Stimulated activated CD4-positive, alpha-beta T cell treated with anti-CD3 and anti-CD28 coated beads, Interleukin-1b, Interleukin-23, amount 100 ng/mL, for 24 hours (primary cell): Measurements from ENCODE around the gene GRM5.
"Not testable (repeated sequence)": the region's sequence is repeated elsewhere in the genome, so short reads cannot be mapped to it uniquely, and the experiment has no call there.

ENCODE experiments used
- DNase-seq, 4 experiments: peaks; one replicate each; pipeline ENCODE4 v3.0.0-alpha.2; 2020; ENCODE audit warnings: low read depth in 4 of 4, low spot score in 1 of 4

Gene GRM5

DNA sequence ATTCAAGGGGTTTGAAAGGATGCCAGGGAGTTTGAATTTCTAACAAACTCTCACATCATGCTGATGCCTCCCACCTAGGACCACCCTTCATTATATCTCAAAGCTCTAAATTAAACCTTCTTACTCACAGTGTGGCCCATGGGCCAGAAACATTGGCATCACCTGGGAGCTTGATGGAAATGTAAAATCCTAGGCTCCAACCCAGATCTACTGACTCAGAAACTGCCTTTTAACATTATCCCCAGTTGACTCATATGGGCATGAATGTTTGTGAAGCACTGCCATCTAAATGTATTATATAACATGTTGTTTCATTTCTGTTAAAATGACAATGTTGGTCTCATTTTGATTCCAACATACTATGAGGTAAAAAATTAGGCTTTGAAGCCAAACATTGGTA is 90.3 kb downstream of the GRM5 start:
- DNase-seq, result not testable (repeated sequence)

DNA sequence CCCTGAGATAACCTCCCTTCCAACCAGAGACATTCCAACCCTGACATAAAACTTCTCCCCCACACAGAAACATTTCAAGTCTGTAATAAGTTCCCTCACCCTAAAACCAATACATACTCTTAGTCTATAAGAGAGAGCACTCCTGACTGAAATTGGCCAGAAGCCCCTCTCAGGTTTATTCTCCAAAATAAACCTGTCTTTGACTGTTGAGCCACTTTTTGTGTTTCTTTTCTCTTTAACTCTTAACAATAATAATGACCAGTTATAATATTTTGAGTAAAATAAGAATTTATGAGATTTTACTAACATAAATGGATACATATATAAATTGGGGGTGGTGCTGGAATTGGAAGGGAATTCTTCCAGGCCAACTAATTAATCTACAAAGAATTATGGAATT is 93.6 kb downstream of the GRM5 start:
- DNase-seq, result no peak

DNA sequence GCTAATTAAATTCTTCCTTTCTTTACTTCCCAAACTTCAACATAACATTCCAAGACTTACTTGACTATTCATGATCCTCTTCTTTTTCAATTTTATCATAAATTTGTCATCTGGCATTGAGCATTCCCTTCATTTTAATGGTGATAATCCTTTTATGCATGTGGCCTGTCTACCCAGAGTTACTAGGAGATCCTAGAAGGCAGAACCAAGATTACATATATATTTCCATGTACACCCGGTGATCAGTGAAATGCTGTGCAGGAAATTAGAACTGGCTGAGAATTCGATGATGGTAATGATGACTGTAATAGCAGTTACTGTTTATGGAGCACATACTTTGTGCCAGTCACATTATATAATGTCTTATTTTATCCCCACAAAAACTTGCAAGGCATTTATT is 104.2 kb downstream of the GRM5 start:
- DNase-seq, result not testable (repeated sequence)

DNA sequence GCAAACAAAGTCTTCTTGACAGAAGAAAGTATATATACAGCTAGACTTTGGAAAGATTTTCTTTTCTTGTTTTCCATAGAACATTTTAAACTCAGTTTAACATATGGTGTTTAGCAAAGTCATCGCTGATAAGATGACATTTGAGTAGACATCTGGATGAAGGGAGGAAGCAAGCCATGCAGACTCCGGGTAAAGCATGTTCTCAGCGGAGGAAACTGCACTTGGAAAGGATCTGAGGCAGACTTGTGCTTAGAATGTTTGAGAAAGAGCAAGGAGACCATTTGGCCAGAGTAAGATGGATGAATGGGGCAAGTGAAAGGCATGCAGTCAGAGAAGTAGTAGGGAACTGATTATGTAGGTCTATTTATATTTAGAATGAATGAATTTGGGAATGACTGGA is 105.9 kb downstream of the GRM5 start:
- DNase-seq, result not testable (repeated sequence)

DNA sequence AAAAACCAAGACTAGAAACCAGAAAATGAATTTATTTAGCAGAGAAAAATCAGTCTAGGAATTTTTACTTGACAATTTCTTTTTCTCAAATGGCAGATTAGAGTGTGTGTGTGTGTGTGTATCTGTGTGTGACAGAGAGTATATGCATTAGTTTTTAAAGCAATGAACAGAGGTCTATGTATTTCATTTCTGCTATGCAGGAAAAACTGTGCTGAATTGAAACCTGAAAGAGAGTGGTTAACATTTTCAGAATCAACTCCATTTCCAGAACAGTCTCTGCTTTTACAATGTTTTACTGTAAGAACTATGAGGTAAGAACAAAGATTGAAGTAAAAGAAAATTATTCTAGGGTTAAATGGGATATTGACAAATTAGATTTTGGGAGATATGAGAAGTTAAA is 114.8 kb downstream of the GRM5 start:
- DNase-seq, result no peak

DNA sequence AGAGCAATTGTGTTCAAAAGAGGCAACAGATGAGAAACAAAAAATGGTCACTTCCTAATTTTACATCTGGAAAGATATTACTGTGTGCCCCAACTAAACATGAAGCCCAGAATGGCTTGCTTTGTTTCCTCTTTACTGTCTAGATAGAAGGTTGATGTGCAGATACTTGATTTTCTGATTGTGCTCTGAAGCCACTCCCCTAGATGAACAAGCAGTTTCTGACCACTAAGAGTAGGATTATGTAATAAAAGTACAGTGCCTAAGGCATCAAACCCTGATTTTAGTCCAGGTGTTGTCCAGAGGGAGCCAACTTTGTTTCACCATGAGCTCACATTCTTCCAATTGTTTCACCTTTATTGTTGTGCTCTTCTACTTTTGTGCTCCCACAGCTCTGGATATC is 116.9 kb downstream of the GRM5 start:
- not testable (repeated sequence) for DNase-seq

DNA sequence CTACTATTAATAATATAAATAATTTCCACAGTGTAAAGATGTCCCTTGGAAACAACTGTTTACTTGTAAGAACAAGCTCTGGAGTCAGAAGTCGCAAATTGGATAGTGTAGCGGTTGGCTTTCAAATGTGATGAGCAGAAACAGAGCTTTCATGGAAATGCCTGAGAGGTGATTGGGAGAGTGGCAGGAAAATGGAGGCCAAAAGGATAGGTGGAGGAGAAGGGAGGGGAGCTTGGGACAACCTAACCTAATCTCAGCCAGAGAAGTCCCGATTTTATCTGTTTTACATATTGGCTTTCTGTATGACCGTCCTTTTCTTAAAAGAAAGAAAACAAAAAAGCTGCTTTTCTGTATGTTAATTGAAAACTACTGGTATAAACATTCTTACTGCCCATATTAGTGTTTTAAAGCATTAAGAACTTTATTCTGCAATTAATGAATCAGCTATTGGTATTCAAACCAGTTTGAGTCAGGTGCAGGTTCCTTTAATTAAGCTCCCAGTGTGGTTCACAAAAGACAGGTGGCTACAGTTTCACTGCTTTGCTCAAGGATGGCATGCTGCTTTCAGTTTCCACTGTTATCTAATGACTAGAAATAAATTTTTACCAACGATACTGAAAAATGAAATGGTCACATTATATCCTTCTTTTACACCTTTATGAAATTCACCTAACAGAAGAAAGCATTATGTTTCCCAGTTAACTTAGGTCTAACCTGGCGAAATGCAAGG is 117.8 kb downstream of the GRM5 start:
- not testable (repeated sequence) for DNase-seq

DNA sequence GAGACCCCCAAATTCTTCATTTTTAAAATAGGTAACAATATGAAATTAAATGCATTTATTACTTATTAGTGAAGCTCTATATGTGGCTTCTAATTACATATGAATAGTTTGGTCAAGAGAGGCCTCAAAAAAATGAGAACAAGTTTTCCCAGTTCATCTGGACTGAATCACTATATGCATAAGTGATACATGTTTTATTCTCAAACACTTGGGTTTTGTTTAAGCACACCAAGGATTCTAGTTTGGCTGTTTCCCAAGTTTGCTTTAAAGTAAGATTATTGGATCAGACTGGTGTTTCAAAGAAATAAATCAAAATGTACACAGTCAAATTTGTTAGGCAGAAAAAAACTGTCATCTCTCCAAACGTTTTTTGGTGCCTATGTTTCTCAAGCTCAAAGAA is 136.1 kb downstream of the GRM5 start:
- DNase-seq, result not testable (repeated sequence)

DNA sequence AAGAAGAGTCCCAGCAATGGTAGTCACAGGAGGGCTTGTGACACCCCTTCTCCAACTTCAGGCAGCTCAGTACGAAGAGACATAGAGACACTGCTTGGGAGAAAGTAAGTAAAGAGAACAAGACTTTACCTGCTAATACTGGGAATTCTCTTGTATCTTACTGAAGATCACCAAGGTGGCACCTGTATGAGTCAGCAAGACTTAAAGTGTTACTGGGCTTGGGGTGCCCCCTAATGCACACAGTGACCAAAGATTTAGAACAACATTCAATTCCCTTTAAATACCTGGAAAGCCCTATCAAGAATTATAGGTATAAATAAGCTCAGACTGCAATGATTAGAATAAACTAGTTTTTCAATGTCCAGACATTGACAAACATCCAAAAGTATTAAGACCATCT is 148.7 kb downstream of the GRM5 start:
- DNase-seq, result not testable (repeated sequence)

DNA sequence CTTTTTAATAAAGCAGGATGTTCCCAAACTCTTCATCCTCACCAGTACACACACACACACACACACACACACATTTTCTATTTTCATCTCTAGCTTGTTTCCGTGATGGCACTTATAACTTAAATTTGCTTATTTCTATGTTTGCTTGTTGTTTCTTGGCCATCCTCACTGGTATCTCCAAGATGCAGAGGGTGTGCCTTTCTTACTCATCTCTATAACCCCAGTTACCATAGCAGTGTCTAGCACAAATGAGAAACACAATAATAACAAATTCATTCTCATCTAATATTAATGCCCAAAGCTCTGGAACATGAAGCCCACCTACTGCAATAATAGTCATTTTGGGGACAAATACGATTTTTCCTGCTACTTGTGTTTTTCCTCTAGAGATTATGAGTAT is 156.3 kb downstream of the GRM5 start:
- no peak for DNase-seq

DNA sequence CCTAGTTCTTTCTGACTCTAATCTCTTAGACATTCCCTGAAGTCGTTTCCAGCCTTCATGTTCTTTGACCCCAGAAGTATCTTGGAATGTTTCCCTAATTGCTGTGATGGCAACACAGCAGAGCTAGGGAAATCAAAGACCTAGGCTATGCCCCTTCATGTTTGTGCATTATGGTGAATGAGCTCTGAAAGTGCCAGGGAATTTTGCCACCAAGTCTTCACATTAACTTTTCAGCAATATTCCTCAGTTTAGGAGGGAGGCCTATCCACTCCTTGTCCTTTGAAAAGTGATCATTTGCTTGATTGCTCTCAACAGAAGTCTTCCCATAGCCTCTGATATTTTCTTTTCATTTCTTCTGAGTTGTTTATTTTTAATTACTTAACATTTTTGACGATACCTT is 164.3 kb downstream of the GRM5 start:
- DNase-seq, result not testable (repeated sequence)

DNA sequence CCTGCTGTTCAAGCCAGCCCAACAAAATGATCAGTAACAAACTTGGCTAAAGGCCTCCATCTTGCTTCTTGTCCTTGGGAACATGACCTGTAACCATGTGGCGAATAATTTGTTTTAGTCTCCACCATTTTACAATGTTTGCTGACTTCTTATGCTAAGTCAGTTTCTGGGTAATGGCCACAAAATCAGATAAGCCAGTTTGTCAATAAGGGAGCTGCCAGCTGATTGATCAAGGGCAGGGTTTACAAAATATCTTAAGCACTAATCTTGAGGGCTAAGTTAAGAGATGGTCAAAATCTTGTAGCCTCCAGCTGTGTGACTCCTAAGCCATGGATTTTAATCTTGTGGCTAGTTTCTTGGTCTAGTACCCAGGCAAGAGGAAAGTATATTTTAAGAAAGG is 176.9 kb downstream of the GRM5 start:
- DNase-seq, result not testable (repeated sequence)

DNA sequence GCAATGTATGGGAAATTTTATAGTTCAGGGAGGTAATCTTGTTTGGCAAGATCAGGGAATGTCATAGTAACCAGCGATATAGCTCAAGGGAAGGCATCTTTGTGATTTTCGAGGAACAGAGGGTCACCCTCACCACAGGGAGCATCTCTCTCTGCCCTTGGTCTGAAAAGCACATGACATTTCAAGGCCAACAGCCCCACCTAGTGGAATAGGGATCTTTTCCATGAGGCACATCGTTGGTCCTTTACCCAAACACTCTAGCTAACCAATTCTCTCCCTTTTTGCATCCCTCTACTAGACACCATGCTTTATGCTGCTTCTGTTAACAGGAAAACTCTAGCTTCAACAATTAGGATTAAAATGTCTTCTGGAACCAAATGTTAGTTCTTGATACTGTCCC is 179.0 kb downstream of the GRM5 start:
- DNase-seq, result peak in 2 of 4 experiments; percentile 1 to 5

DNA sequence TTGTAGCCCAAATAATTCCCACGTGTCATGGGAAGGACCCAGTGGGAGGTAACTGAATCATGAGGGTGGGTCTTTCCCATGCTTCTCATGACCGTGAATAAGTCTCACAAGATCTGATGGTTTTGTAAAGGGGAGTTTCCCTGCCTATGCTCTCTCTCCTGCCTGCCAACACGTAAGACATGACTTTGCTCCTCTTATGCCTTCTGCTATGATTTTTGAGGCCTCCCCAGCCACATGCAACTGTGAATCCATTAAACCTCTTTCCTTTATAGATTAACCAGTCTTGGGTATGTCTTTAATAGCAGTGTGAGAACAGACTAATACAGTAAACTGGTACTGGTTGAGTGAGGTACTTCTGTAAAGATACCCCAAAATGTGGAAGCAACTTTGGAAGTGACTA is 183.0 kb downstream of the GRM5 start:
- not testable (repeated sequence) for DNase-seq

DNA sequence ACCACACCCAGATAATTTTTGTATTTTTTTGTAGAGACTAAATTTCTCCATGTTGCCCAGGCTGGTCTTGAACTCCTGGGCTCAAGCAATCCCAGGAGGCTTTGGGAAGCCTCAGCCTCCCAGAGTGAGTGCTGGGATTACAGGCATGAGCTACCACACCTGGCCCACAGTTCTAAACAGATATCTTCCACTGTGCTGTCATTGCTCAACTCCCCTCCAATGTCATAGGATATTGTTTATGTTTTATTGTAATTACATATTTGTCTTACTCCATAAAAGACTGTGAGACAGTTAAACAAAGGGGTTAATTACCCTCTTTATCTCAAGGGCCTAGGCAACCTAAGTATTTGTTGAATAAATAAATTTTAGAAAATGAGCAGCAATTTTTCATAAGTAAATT is 204.2 kb downstream of the GRM5 start:
- no peak for DNase-seq

DNA sequence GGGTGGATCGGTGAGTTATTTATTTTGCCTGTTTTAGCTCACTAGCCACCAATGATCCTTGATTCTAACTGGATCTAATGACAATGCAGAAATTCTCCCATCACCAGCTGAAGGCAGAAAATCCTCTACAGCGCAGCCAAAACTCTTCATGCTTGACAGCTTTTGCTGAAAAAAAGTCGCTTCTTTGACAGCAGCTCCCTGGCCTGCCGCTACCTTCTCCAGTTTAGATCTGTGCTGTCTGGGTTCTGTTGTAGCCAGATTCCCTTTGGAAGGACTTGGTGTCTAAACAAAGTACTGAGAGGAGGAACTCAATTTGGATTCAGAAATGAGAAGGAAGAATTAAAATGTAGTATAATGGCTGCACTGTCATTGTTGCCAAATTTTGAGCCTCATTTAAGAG is 205.4 kb downstream of the GRM5 start:
- not testable (repeated sequence) for DNase-seq

DNA sequence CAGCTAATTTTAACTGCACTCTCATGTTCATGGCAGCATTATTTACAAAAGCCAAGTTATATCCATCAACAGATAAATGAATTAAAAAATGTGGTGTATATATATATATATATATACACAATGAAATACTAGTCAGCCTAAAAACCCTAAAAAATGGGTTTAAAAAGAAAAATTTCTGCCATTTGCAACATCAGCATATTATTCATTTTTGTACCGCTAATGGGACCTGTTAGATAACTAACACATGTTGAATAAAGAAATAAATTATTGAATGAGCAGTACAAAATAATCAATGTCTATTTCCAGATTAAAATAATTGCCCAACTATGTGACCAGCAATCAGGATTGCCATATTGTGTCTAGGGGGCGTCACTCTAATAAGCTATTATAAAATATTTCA is 211.8 kb downstream of the GRM5 start:
- DNase-seq, result not testable (repeated sequence)

DNA sequence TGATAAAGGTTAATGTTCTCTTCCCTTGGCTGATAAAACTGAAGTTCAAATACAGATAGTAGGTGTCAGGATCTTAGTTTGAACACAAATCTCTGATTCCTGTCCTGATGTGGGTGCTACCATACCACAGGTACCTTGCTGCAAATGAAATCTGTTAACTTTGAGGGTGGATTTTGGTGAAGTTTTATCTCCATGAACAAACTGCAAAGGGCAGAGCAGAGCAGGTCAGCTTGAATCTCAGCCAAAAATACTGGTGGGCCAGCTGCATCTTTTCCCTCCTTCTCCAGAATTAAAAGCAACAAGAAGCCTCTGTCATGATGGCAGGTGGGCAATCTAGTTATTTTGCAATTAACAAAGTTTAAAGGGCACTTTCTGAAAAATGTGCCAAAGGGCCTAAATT is 214.2 kb downstream of the GRM5 start:
- not testable (repeated sequence) for DNase-seq

DNA sequence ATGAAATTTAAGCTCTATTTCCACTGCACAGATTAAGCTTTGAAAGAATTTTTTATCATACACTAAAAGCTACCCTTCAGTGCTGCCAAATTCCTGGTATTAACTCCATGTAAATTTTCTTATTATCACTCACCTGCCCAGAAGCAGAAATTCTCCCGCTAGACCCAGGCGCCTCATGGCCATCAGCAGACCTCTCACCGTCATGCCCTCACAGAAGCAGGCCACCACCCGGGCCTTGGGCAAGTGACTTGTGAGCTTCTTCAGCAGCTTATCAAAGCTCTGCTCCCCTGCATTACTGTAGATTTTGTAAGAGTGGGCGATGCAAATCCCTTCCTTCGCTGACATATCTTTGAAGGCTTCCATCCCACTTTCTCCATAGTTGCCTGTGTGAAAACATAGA is 216.0 kb downstream of the GRM5 start:
- DNase-seq, result not testable (repeated sequence)

DNA sequence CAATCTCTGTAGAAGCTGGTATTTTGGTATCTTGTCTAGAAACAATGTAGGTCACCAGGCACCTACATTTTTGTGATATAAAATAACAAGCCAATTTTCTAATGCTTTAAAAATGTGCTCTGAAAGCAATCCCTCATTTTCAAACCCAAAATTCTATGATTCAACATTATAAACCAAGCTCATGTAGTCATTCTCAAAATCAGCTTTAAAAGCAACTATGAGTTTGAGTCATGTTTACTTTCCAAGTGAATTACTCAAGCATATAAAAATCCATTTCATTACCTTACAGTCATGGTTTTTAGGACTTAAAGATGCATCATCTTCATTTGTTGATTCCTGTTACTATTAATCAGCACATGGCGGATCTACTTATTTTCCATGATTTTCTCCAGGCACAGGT is 216.4 kb downstream of the GRM5 start:
- DNase-seq, result no peak

DNA sequence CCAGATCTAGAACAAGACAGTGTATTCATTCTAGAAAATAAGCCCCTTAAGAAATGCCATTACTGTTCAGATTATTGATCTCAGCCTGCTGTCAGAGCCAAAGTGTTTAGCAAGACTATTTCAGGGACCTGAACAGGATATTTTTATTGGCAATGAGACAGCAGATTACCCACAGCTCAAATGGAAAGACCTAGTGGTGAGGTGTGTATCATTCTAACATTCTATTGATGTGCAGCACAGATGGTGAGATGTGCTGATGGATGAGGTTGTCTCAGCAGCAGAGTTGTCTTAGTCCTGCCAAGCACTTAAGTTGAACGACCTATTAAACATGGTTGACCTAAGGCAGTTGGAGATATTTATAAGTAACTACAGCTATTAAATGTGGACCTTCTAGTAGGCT is 219.5 kb downstream of the GRM5 start:
- not testable (repeated sequence) for DNase-seq

DNA sequence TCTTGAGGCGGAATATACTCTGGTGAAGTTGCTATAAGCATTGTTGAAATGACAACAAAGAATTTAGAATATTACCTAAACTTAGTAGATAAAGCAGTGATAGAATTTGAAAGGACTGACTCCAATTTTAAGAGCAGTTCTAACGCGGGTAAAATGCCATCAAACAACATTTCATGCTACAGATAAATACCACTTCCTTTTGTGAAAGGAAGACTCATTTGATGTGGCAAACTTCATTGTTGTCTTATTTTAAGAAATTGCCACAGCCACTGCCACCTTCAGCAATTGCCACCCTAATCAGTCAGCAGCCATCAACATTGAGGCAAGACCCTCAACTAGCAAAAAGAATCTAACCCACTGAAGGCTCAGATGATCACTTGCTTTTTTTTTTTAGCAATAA is 220.8 kb downstream of the GRM5 start:
- not testable (repeated sequence) for DNase-seq

DNA sequence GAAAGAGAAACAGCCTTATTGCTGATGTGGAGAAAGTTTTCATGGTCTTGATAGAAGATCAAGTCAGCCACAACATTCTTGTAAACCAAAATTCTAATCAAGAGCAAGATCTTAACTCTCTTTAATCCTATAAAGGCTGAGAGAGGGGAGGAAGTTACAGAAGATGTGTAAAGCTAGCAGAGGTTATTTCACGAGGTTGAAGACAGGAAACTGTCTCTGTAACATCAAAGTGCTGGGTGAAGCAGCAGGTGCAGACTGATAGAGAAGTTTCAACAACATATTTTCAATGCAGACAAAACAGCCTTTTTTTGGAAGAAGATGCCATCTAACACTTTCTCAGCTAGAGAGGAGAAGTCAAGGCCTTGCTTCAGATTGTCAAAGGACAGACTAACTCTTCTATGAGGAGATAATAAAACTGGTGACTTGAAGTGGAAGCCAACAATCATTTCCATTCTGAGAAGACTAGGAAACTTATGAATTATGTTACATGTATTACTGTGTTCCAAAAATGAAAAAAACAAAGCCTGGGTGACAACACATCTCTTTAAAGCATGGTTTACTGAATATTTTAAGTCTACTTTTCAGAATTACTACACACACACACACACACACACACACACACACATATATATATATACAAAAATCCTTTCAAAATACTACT is 221.9 kb downstream of the GRM5 start:
- not testable (repeated sequence) for DNase-seq
